Activated CD4-positive, CD25-positive, alpha-beta regulatory T cell (primary cell): ENCODE measurements around the gene CFAP119.

Experiments used
- DNase-seq, 4 experiments: peaks; one replicate each; lab custom pipeline; 2025; lab: John Stamatoyannopoulos, UW

CFAP119 gene

DNA sequence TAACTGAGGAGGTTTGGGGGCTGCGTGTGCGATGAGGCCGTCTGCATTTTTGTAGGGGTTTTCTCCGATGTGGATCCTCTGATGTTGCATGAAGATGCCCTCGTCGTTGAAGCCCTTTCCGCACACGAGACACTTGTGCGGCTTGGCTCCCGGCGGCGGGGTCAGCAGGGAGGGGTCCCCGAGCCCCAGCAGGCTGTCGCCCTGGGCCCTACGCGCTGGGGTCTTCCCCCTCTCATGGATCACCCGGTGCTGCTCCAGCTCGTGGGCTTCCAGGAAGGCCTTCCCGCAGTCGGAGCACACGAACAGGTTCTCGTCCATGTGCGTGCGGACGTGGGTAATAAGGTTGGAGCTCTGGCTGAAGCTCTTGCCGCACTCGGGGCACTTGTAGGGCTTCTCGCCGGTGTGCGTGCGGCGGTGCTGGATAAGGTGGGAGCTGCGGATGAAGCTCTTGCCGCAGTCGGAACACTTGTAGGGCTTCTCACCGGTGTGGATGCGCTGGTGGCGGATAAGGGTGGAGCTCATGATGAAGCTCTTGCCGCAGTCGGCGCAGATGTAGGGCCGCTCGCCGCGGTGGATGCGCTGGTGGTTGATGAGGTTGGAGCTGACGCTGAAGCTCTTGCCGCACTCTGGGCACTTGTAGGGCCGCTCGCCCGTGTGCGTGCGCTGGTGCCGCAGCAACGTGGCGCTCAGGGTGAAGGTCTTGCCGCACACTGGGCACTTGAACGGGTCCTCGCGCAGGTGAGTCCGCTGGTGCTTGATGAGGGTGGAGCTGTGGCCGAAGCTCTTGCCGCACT, 20.8 kb upstream of the CFAP119 start:
- no peak for DNase-seq

DNA sequence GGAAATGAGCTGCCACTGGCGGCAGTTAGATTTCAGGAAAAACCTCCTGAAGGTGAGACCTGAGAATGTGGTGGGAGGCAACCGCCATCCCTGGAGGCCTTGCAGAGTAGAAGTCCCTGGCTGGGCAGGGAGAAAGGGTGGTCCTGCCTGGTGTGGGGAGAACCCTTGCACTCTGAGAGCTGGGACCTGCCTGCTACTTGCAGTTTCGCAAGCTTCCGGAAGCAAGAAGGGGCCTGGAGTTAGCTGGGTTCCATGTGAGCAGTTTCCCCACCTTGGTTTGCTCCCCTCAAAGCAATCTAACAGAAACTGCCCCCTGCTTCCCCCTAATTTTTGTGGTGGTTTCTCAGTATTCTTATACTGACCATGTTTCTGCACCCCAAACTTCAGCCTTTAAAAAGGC, 18.7 kb upstream of the CFAP119 start:
- DNase-seq, result no peak

DNA sequence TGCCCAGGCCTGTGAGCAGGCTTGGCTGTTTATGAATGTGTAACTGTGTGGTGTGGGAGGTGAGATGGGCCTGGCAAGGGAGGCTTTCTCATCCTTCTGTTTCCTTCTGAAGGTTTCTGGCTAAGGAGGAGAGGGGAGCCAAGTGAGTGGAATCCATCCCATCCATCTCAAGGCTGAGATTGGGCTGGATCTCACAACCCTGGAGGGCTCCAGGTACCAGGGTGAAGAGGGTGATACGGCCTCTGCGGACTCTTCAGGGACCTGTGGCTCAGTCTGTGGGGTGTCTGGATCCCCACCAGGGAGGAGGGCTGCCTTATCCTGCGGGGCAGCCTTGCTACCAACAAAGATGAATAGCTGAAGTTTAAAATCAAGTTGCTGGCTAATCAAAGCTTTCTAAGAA, 18.2 kb upstream of the CFAP119 start:
- no peak for DNase-seq

DNA sequence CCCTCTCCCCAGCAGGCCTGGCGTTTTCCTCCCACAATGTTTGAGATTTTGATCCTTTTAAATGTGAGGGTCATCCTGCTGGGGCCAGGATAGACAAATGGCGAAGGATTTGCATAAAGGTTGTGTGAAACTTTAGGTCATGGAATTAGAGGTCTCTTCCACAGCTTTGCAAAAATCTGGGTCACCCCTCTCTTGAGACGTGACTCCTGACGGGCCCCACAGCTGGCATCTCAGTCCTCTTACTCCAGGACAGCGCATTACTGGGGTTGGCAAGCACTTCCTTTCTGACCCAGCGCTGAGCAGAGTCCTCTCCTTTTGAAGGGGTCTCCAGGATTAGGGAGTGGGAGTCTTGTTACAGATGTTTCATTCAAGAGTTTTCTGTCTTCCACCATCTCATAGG, 17.7 kb upstream of the CFAP119 start:
- DNase-seq, result no peak

DNA sequence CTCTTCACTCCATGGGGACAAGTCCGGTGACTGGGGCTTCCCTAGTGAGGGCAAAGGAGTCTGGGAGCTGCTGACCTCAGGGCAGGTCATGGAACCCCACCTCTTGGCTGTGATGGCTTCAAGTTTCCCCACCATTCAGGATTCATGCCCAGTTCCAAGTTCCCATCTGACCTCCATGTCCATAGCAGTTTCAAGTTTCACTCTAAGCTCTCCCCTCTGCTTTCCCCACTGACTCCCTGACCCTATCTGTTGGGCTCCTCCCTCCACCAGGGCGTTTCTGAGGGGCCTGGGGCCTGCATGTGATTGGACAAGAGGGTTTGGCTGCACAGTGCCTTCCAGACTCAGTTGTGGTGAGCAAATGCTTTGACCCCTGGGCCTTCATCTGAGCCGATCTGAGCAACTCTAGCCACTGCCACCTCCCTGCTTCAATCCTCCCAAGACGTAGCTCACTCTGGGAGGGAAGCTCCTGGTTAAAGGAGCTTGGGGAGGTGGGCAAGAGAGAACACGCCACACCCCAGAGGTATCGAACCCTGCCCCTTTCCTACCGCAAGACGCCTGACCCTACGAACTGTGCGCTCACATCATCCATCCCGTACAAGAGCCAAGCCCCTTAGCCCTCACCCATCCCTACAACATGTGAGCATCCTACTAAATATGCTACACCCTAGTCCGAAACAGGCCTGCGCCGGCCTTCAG, 16.8 kb upstream of the CFAP119 start:
- DNase-seq, result no peak

DNA sequence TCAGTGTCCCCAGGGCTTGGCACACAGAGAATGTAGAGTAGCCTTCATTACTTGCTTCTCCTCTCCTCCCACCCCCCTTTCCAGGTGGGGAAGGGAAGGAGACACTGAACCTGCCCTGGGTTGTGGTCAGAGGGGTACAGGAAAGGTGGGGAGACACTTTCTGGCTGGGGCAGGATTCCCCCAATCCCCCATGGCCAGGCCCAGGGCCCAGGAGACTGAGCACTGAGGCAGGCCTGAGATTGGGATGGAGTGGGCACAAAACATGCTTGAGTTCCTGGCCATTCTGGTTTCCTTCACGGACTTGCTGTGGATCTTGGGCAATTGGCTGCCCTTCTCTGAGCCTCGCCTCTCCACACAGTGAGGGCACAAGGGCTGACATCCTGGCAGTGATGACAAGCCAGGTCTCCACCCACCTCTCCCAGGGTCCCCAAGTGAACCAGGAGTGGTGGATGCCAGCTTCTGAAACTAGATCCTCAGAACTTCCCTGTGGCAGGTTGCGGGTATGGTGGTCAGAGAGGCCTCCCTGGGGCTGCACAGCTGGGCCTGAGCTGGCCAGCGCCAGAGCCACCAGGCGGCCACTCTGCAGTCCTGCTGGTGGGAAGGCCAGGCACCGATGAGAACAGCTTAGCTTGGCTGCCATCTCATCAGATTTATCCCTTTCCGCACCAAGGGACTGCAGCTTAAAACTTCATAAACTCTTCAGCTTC, 15.9 kb upstream of the CFAP119 start:
- DNase-seq, result no peak

DNA sequence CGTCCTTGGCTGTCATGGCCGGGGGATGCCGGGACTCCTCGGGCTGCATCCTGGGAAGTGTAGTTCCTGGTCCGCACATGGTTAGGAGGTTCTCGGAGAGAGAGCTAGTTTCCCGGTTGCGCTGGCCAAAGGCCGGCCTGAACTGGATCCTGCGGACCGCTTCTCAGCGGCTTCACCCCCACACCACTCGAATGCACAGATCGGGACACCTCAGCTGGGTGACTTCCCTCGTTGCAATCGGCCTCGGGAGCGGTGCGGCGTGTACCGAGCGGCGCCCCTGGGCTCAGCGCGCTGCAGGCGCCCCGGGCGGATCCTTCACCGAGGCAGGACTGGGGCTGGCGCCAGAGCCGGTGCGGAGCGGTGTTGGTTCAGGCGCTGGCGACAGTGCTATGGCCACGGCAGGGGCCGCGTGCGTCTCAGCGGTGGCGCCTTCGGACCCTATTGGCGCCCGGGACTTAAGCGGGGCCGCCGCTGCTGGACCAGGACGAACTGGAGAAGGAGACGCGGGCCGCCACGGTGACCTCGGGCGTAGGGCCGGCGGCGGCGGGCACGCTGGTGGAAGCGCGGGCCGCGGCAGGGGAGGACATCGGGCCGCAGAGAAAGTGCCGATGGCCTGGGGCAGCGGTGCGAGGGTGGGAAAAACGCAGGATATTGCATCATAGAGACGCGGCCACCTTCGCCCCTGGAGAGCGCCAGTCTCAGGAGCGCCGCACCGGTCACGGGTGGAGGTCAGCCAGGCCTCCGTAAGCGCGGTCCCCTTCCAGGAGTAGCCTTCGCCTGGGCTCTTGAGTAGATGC, 13.7 kb upstream of the CFAP119 start:
- DNase-seq, result peak in 3 of 4 experiments; percentile 14 to 40 (median 21)

DNA sequence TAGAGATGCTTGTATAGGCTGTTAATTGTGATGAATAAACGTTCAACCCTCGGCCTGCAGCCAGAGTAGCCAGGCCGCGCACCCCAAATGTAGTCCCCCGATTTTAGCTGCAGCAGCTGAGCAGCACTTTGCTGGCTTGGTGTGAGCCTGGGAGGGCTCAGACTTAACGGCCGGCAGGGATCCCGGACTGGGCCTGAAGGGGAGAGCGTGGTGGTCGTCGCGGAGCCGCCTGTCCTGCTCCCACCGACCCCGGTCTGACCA, 13.2 kb upstream of the CFAP119 start:
- no peak for DNase-seq

DNA sequence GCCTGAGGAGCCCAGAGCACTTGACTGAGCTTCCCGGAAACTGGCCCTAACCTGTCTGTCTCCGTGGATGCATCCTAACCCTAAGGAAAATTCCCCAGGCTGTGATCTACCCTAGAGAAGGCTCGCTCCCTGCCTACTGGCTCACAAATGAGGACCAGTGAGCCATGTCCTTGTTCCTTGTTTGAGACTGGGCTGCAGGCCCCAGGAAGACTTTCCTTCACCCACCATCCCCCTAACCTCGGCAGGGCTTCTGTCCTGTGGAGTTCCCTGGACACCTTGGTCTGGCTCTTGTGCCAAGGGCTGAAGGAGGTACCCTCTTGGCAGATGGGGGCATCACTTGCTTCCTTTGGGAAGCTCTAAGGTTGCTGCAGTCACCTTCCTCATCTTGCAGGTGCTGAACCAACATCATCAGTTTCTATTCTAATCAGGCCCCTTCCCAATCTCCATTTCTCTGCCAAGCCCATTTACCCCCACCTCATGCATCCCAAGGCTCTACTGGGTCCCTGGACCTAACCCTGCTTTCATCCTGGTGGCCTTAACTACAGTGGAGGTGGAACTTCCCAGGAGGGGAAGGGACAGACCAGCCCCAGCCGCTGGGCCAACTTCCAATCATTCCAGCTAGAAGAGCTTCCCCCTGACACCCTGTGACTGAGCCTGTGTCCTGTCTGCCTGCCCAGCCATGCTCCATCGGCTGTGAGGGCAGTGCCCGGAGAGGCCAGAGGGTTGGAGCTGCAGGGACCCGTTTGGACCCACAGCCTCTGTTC, 12.7 kb upstream of the CFAP119 start:
- no peak for DNase-seq

DNA sequence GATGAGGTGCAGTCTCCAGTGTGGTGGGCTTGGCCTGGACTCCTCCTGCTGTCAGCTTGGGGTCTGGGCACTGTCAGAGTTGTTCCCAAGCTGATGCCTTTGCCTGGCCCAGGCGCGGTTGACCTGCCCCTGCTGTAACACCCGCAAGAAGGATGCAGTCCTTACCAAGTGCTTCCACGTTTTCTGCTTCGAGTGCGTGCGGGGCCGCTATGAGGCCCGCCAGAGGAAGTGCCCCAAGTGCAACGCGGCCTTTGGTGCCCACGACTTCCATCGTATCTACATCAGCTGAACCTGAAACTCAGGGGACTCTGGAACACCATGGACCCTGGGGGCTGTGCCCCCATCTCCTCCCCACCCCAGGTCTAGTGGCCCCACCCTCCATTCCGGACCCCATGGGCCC, 12.0 kb upstream of the CFAP119 start:
- DNase-seq, result no peak

DNA sequence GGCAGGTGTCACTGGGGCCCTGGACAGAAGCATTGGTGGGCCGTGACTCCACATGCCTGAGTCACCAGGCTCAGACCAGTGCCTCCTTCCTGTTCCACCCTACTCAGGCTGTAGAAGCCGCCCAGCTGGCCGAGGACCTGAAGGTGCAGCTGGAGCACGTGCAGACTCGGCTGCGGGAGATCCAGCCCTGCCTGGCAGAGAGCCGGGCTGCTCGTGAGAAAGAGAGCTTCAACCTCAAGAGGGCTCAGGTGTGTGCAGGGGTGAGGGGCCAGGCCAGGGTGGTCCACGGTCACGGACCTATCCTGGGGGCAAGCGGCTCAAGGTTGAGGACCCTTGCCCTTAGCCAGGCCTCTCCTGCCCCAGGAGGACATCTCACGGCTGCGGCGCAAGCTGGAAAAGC, 9.9 kb upstream of the CFAP119 start:
- DNase-seq, result no peak

DNA sequence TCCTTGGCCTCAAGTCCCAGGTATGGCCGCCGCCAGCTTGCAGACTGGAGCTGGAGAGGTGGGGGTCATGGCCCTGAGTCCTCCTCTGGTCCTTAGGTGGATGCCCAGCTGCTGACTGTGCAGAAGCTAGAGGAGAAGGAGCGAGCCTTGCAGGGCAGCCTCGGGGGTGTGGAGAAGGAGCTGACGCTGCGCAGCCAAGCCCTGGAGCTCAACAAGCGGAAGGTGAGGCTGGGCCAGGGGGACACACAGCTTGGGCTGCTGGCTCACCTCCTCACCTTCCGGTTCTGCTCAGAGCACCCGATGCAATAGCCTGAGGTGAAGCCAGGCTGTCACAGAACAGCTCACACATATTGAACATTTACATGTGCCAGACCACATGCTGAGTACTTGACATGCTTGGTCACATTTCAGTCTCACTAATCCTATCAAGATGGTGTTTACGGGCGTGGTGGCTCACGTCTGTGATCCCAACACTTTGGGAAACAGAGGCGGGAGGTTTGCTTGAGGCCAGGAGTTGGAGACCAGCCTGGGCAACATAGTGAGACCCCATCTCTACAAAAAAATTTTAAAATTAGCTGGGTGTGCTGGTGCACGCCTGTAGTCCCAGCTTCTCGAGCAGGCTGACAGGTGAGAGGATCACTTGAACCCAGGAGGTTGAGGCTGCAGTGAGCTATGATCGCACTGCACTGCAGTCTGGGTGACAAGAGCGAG, 7.7 kb upstream of the CFAP119 start:
- no peak for DNase-seq

DNA sequence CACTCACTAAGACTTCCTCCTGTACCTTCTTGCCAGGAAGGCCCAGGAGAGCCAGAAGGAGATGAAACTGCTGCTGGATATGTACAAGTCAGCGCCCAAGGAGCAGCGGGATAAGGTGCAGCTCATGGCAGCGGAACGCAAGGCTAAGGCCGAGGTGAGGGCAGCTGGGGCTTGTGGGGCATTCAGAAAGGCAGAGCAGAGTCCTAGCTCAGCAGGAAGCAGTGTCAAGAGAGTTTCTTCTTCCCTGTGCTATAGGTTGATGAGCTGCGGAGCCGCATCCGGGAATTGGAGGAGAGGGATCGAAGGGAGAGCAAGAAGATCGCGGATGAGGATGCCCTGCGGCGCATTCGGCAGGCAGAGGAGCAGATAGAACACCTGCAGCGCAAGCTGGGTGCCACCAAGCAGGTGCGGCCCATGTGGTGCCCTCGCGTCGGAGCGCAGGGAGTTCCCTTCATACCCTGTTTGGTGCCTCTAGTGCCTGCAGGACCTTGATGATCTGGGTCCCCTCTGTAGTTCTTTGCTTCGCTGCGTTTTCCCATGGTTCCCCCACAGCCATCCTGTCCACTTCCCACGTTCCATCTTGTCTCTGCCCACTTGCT, 6.8 kb upstream of the CFAP119 start:
- no peak for DNase-seq

DNA sequence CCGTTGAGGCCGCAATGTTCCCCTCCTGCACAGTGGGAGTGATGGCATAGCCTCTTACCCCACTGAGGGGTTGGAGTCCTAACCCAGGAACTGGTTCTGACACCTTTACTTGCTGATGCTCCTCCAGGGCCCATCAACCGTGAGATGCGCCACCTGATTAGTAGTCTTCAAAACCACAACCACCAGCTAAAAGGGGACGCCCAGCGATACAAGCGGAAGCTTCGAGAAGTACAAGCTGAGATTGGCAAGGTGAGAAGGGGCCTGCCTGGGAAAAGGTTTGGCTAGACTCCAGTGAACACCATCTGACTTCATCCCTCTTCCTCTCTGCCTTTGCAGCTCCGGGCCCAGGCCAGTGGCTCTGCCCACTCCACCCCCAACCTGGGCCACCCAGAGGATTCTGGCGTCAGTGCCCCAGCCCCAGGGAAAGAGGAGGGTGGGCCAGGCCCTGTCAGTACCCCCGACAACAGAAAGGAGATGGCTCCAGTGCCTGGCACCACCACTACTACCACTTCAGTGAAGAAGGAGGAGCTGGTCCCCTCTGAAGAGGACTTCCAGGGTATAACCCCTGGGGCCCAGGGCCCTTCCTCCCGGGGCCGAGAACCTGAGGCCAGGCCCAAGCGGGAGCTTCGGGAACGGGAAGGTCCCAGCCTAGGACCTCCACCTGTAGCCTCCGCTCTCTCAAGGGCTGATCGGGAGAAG, 6.1 kb upstream of the CFAP119 start:
- no peak for DNase-seq

DNA sequence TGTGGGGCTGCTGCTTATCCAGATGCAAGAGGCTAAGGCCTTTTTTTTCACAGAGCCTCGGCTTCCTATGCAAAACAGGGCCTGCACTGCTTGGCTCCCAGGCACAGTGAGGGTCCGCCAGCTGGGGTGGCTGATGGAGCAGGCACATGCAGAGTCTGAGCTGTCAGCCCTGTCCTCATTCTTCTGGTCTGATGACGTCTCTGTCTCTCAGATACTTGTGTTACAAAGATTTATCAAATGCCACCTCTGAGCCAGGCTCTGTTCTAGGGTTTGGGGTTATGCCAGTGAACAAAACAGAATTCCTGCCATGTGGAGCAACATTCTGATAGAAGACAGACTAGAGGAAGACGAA, 5.0 kb upstream of the CFAP119 start:
- no peak for DNase-seq

DNA sequence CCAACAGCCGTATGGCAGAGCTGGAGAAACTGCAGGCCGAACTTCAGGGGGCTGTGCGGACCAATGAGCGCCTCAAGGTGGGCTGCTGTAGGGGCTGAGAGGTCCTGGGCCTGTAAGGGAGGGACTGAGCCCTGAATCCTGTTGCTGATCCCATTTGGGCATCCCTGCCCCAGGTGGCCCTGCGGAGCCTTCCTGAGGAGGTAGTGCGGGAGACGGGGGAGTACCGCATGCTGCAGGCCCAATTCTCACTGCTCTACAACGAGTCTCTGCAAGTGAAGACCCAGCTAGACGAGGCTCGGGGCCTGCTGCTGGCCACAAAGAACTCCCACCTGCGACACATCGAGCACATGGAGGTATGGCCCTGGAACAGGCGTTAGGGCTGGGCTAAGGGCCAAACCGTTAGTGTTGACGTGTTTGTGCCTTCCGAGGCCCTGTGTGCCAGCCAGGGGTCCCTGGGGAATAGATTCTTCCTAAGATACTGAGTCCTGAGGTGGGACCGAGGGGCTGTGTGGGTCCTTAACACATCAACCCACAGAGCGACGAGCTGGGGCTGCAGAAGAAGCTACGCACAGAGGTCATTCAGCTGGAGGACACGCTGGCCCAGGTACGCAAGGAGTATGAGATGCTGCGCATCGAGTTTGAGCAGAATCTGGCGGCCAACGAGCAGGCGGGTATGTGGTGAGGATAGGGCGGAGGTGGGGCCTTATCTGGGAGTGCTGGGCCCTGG, 4.5 kb upstream of the CFAP119 start:
- no peak for DNase-seq

DNA sequence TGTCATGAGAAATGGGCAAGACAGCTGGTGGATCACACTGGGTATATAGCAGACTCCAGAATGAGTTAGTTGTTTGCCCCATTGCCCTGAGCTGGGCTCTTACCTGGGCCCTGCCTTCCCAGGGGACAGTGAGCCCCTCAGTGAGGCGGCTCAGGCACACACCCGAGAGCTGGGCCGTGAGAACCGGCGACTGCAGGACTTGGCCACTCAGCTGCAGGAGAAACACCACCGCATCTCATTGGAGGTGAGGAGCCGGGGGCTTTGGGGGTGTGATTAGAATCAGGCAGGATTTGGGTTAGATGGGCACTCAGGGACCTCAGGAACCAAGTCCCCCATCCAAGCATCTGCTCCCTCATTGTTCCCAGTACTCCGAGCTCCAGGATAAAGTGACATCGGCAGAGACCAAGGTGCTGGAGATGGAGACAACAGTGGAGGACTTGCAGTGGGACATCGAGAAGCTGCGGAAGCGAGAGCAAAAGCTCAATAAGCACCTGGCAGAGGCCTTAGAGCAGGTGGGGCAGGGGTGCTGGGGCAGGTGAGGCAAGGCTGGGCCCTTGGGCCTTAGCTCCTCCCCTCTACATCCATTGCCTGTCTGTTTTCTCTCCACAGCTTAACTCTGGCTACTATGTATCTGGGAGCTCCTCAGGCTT, 3.1 kb upstream of the CFAP119 start:
- DNase-seq, result no peak

DNA sequence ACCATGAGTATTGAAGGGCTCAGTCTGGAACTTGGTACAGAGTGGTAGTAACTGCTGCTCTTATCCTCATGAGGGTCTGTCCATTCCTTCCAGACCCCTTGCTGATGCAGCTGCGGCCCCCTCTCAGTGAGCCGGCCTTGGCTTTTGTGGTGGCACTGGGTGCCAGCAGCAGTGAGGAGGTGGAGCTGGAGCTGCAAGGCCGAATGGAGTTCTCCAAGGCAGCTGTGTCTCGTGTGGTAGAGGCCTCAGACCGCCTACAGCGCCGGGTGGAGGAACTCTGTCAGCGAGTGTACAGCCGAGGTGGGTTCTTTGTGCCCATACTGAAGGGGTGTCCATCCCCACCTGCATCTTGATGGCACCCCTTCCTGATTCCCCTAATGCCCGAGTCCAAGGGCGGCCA, 2.2 kb upstream of the CFAP119 start:
- DNase-seq, result no peak
